Measurements from ENCODE around the gene ENTPD7.

GRCh38 chr10:99682032-99682431 lies 22.7 kb downstream of the ENTPD7 start:
- no peak for TF ChIP-seq CTCF (IDR thresholded peaks at IDR 0.05)
- TF ChIP-seq POLR2A (IDR thresholded peaks at IDR 0.05) = no peak
- TF ChIP-seq EP300 (IDR thresholded peaks at IDR 0.05) = no peak
